ENCODE measurements around the gene ARHGEF3.

Gene ARHGEF3

DNA sequence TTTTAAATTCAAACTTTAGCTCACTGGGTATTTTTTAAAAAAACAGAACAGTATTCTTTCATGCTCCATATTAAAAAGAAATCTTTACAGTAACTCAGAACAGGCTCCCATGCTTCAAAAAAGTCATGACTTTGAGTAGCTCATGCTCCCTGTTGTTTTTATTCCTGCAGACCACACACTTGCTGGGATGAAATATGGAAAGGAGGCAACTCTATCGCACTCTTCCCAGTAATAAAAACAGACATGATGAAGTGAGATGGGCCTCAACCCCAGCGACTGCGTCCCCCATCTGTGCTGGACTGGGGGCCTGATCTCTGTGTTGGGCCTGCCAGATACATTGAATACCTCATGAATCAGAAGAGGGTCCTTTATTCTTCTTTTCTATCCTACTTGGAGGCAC is 58.9 kb downstream of the ARHGEF3 start:
- no peaks in the 10 kb centered on the region for H4K20me1 ChIP-seq (ENCODE audit: insufficient read depth, low read length)
- no peak overlapping the region for H3K27ac ChIP-seq (ENCODE audit: low read length)
- no peaks in the 10 kb centered on the region for H3K79me2 ChIP-seq (ENCODE audit: low read length)
- H3K4me2 ChIP-seq (ENCODE audit: low read length) = no peak overlapping the region
- H3K9ac ChIP-seq (ENCODE audit: low read length) = no peak overlapping the region
- no peak overlapping the region for H3K4me3 ChIP-seq (ENCODE audit: low read length)
- no peak overlapping the region for H2AFZ ChIP-seq (ENCODE audit: low read depth, low read length)
- TF ChIP-seq, protein P1, sequence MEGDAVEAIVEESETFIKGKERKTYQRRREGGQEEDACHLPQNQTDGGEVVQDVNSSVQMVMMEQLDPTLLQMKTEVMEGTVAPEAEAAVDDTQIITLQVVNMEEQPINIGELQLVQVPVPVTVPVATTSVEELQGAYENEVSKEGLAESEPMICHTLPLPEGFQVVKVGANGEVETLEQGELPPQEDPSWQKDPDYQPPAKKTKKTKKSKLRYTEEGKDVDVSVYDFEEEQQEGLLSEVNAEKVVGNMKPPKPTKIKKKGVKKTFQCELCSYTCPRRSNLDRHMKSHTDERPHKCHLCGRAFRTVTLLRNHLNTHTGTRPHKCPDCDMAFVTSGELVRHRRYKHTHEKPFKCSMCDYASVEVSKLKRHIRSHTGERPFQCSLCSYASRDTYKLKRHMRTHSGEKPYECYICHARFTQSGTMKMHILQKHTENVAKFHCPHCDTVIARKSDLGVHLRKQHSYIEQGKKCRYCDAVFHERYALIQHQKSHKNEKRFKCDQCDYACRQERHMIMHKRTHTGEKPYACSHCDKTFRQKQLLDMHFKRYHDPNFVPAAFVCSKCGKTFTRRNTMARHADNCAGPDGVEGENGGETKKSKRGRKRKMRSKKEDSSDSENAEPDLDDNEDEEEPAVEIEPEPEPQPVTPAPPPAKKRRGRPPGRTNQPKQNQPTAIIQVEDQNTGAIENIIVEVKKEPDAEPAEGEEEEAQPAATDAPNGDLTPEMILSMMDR (IDR thresholded peaks at IDR 0.05; ENCODE audit: low read depth, low read length) = no peak
- no peak for TF ChIP-seq EZH2phosphoT487 (IDR thresholded peaks at IDR 0.05; ENCODE audit: low read depth)
- H3K27me3 ChIP-seq (ENCODE audit: low read depth, low read length) = no peaks in the 10 kb centered on the region
- H3K9me3 ChIP-seq (ENCODE audit: insufficient read depth, low read length) = no peaks in the 10 kb centered on the region
- H3K4me1 ChIP-seq (ENCODE audit: low read length) = peaks cover 3% of the 10 kb centered on the region
- no peaks in the 10 kb centered on the region for H3K36me3 ChIP-seq (replicated peaks; ENCODE audit: low read depth, low read length)

DNA sequence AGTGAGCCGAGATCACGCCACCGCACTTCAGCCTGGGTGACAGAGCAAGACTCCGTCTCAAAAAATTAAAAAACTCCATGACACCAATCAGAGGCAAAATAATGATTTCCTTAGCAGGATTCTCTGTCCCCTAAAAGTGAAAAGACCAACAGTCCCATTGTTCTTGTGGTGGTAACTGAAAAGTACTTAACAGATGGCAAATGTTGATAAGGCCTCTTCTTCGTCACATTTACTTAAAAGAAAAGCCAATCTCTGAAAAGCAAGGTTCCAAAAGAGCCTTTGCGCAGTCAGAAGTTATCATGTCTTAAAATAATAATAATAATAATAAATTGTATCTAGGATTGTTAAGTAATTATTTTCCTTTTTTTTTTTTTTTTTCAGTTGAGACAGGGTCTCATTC is 62.7 kb downstream of the ARHGEF3 start:
- H3K4me3 ChIP-seq (ENCODE audit: low read length) = no peak overlapping the region
- TF ChIP-seq EZH2phosphoT487 (IDR thresholded peaks at IDR 0.05; ENCODE audit: low read depth) = no peak
- TF ChIP-seq, protein P1 (IDR thresholded peaks at IDR 0.05; ENCODE audit: low read depth, low read length) = no peak
- no peak overlapping the region for H3K4me2 ChIP-seq (ENCODE audit: low read length)
- peaks cover 3% of the 10 kb centered on the region for H3K36me3 ChIP-seq (replicated peaks; ENCODE audit: low read depth, low read length)
- H4K20me1 ChIP-seq (ENCODE audit: insufficient read depth, low read length) = no peaks in the 10 kb centered on the region
- no peaks in the 10 kb centered on the region for H3K79me2 ChIP-seq (ENCODE audit: low read length)
- no peak overlapping the region for H3K27ac ChIP-seq (ENCODE audit: low read length)
- no peaks in the 10 kb centered on the region for H3K27me3 ChIP-seq (ENCODE audit: low read depth, low read length)
- H3K4me1 ChIP-seq (ENCODE audit: low read length) = peaks cover 3% of the 10 kb centered on the region; the same call in 1 of the 2 replicates
- no peak overlapping the region for H2AFZ ChIP-seq (ENCODE audit: low read depth, low read length)
- no peak overlapping the region for H3K9ac ChIP-seq (ENCODE audit: low read length)
- no peaks in the 10 kb centered on the region for H3K9me3 ChIP-seq (ENCODE audit: insufficient read depth, low read length)

DNA sequence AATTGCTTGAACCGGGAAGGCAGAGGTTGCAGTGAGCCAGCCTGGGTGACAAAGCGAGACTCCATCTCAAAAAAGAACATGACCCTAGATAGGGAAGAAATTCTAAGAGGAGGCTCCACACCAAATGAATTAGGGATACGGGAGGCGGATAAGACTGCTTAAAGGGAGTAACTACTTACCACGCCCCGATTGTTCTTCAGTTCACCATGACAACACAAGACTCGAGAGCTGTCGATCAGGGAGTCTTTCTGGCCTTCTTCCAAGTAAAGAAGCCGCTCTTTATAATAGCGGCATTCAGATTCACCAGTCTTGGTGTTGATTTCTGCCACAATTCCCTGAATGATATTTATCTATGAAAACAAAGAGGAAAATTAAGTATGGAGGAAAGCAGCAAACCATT is 64.7 kb downstream of the ARHGEF3 start:
- H3K4me3 ChIP-seq (ENCODE audit: low read length) = no peak overlapping the region
- no peak overlapping the region for H3K27ac ChIP-seq (ENCODE audit: low read length)
- H3K9me3 ChIP-seq (ENCODE audit: insufficient read depth, low read length) = no peaks in the 10 kb centered on the region
- no peak overlapping the region for H3K9ac ChIP-seq (ENCODE audit: low read length)
- H2AFZ ChIP-seq (ENCODE audit: low read depth, low read length) = no peak overlapping the region
- H3K27me3 ChIP-seq (ENCODE audit: low read depth, low read length) = no peaks in the 10 kb centered on the region
- H3K4me1 ChIP-seq (ENCODE audit: low read length) = peaks cover 3% of the 10 kb centered on the region; the same call in 1 of the 2 replicates
- H3K79me2 ChIP-seq (ENCODE audit: low read length) = no peaks in the 10 kb centered on the region
- H3K4me2 ChIP-seq (ENCODE audit: low read length) = no peak overlapping the region
- peaks cover 5% of the 10 kb centered on the region for H3K36me3 ChIP-seq (replicated peaks; ENCODE audit: low read depth, low read length)
- H4K20me1 ChIP-seq (ENCODE audit: insufficient read depth, low read length) = no peaks in the 10 kb centered on the region
- TF ChIP-seq EZH2phosphoT487 (IDR thresholded peaks at IDR 0.05; ENCODE audit: low read depth) = no peak
- TF ChIP-seq, protein P1 (IDR thresholded peaks at IDR 0.05; ENCODE audit: low read depth, low read length) = no peak

DNA sequence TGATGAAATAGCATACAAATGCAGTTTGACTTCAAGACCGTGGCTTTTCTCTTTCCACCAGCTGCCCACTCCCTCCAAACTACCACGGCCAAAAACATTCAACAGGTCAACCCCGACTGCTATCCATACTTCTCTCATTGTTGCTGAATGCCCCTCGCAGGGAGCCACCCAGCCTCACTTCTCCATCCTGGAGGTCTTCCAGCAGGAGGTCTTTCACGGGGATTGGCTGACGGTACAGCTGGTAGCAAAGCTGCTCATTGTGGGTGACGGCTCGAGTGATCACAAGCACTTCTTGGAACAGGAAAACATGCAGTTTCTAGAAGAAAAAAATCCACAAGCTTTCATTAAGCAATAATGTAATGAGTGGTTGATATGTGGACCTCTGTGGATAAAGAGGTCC is 69.6 kb downstream of the ARHGEF3 start:
- H3K79me2 ChIP-seq (ENCODE audit: low read length) = no peaks in the 10 kb centered on the region
- H3K27me3 ChIP-seq (ENCODE audit: low read depth, low read length) = no peaks in the 10 kb centered on the region
- H2AFZ ChIP-seq (ENCODE audit: low read depth, low read length) = no peak overlapping the region
- peaks cover 3% of the 10 kb centered on the region; the same call in 1 of the 2 replicates for H3K4me1 ChIP-seq (ENCODE audit: low read length)
- H3K27ac ChIP-seq (ENCODE audit: low read length) = no peak overlapping the region
- H3K9ac ChIP-seq (ENCODE audit: low read length) = no peak overlapping the region
- H4K20me1 ChIP-seq (ENCODE audit: insufficient read depth, low read length) = no peaks in the 10 kb centered on the region
- H3K4me2 ChIP-seq (ENCODE audit: low read length) = no peak overlapping the region
- no peak for TF ChIP-seq EZH2phosphoT487 (IDR thresholded peaks at IDR 0.05; ENCODE audit: low read depth)
- TF ChIP-seq, protein P1 (IDR thresholded peaks at IDR 0.05; ENCODE audit: low read depth, low read length) = no peak
- peaks cover 23% of the 10 kb centered on the region for H3K36me3 ChIP-seq (replicated peaks; ENCODE audit: low read depth, low read length)
- H3K4me3 ChIP-seq (ENCODE audit: low read length) = no peak overlapping the region
- no peaks in the 10 kb centered on the region for H3K9me3 ChIP-seq (ENCODE audit: insufficient read depth, low read length)

Data from OCI-LY3 (cell line).